ENCODE data around the gene CHRND. TPM values are rescaled to one million over a fixed set of nuclear protein-coding genes. Genes with fewer than 3 reads are reported as not detected.

CHRND gene
- total and polyA plus RNA-seq, 11 donors: not detected

DNA sequence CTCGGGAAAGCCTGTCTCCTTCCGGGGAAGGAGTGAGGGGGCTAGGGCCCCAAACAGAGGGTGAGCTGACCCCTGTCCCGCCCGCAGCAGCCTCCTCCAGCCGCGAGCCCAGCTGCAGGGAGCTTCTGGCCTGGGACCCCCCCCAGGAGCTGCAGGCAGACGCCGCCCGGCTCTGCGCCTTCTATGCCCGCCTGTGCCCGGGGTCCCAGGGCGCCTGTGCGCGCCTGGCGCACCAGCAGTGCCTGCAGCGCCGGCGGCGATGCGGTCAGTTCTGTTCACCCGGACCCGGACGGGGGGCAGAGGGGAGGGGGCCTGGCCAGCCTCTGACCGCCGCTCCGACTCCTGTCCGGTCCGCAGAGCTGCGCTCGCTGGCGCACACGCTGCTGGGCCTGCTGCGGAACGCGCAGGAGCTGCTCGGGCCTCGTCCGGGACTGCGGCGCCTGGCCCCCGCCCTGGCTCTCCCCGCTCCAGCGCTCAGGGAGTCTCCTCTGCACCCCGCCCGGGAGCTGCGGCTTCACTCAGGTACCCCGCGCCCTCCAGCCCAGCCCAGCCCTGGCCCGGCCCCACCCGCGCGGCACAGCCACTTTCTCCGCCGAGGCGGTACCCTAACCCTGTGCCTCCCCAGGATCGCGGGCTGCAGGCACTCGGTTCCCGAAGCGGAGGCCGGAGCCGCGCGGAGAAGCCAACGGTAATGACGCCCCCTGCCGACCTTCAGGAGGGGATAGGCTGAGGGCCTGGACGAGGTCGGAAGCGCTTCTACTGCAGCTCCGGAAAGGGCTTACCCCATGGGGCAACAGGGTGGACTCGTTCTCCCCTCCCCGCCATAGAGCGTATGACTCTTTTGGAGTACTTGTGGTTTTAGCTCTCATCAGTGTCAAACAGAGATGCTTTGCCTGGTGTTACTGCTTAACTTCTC lies 2.0 kb upstream of the CHRND start:
- Histone ChIP-seq H3K36me3 (no peaks in the 10 kb centered on the region), H3K27me3 (peaks cover 30 to 63% (median 47%) of the 10 kb centered on the region in 9 donors), H3K9me3 (no peaks in the 10 kb centered on the region), H3K27ac (no peak overlapping the region), H3K4me1 (peaks cover 0 to 44% (median 21%) of the 10 kb centered on the region in 12 donors), H3K4me3 (peak overlapping the region; percentile 4 to 51 (median 38))
- intact Hi-C loops (cut with DNase I): loop anchor here (2.0 to 10.0 kb wide), 6 partner anchors 72 to 619 kb away; no protein-coding TSS in a partner anchor
- TF ChIP-seq, protein P1, sequence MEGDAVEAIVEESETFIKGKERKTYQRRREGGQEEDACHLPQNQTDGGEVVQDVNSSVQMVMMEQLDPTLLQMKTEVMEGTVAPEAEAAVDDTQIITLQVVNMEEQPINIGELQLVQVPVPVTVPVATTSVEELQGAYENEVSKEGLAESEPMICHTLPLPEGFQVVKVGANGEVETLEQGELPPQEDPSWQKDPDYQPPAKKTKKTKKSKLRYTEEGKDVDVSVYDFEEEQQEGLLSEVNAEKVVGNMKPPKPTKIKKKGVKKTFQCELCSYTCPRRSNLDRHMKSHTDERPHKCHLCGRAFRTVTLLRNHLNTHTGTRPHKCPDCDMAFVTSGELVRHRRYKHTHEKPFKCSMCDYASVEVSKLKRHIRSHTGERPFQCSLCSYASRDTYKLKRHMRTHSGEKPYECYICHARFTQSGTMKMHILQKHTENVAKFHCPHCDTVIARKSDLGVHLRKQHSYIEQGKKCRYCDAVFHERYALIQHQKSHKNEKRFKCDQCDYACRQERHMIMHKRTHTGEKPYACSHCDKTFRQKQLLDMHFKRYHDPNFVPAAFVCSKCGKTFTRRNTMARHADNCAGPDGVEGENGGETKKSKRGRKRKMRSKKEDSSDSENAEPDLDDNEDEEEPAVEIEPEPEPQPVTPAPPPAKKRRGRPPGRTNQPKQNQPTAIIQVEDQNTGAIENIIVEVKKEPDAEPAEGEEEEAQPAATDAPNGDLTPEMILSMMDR (IDR thresholded peaks at IDR 0.05): peak in 6 of 12 donors; percentile 11 to 47 (median 28)
- no peak for TF ChIP-seq POLR2A (IDR thresholded peaks at IDR 0.05)
- ATAC-seq: peak in 3 of 4 donors; percentile 25 to 51 (median 36)
- DNase-seq: peak in 3 of 5 donors; percentile 37 to 50 (median 40)
- WGBS, 4 donors: 1 to 3% (median 2%) methylated on average over 33 to 75 of the region's 75 CpGs

DNA sequence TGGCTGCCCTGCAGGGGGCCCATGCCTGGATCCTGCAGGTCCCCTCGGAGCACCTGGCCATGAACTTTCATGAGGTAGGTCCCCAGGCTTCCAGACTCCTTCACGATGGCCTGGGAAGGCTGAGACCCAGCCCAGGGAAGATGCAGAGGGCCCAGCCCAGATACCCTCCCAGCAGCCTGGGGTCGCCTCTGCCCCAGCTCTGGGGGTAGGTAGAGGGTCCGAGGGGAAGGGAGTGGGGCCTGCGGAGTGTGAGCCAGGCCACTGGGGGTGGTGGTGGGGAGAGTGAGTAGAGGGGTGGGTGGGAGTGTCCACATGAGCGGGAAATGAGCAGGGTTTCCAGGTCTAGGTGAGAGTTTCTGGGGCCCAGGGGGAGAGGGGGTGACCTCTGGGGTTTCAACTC lies 1.2 kb upstream of the CHRND start:
- ATAC-seq (no peak), DNase-seq (no peak)
- Histone ChIP-seq H3K9me3 (no peaks in the 10 kb centered on the region), H3K27ac (no peak overlapping the region), H3K4me3 (peak overlapping the region in 1 of 12 donors; percentile 36), H3K27me3 (peaks cover 30 to 61% (median 47%) of the 10 kb centered on the region in 9 donors), H3K36me3 (no peaks in the 10 kb centered on the region), H3K4me1 (peaks cover 0 to 44% (median 21%) of the 10 kb centered on the region in 12 donors)
- TF ChIP-seq POLR2A (IDR thresholded peaks at IDR 0.05): no peak
- TF ChIP-seq, protein P1 (IDR thresholded peaks at IDR 0.05): no peak
- intact Hi-C loops (cut with DNase I): loop anchor here (5.0 to 10.0 kb wide), 5 partner anchors 72 to 620 kb away; no protein-coding TSS in a partner anchor
- whole genome bisulfite sequencing, 4 donors: 70 to 89% (median 74%) methylated on average over 4 to 6 of the region's 6 CpGs

DNA sequence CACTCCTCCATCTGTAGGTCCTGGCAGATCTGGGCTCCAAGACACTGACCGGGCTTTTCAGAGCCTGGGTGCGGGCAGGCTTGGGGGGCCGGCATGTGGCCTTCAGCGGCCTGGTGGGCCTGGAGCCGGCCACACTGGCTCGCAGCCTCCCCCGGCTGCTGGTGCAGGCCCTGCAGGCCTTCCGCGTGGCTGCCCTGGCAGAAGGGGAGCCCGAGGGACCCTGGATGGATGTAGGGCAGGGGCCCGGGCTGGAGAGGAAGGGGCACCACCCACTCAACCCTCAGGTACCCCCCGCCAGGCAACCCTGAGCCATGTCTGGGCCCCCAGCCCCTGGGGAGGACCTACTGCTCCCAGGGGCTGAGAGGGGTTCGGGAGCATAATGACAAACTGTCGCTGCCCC lies 761 bp upstream of the CHRND start:
- 80 to 100% (median 84%) methylated on average over 1 to 14 of the region's 14 CpGs for WGBS, 4 donors
- ATAC-seq: no peak

More for the DNA sequence above, 761 bp upstream of the CHRND start:
- DNase-seq: peak in 1 of 5 donors; percentile 14
- H3K9me3 ChIP-seq: no peaks in the 10 kb centered on the region
- peaks cover 0 to 44% (median 21%) of the 10 kb centered on the region in 12 donors for H3K4me1 ChIP-seq
- TF ChIP-seq, protein P1 (IDR thresholded peaks at IDR 0.05): no peak
- TF ChIP-seq POLR2A (IDR thresholded peaks at IDR 0.05): no peak
- peaks cover 30 to 58% (median 43%) of the 10 kb centered on the region in 9 donors for H3K27me3 ChIP-seq
- no peaks in the 10 kb centered on the region for H3K36me3 ChIP-seq
- H3K4me3 ChIP-seq: no peak overlapping the region
- intact Hi-C loops (cut with DNase I): loop anchor here in 4 of 10 donors (10.0 kb wide), 1 partner anchor 620 kb away; no protein-coding TSS in a partner anchor
- H3K27ac ChIP-seq: no peak overlapping the region

All from heart left ventricle (tissue), 16 donors.